ENCODE results near the gene OR8A1. TPM values are rescaled to one million over a fixed set of nuclear protein-coding genes. Genes with fewer than 3 reads are reported as not detected.

The OR8A1 gene
- total RNA-seq, 1 experiment from 2014 or later: not detected

DNA sequence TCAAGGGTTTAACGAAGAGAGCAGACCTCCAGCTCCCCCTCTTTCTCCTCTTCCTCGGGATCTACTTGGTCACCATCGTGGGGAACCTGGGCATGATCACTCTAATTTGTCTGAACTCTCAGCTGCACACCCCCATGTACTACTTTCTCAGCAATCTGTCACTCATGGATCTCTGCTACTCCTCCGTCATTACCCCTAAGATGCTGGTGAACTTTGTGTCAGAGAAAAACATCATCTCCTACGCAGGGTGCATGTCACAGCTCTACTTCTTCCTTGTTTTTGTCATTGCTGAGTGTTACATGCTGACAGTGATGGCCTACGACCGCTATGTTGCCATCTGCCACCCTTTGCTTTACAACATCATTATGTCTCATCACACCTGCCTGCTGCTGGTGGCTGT lies 363 bp downstream of the OR8A1 start:
- H3K4me1 Mint-ChIP-seq: peaks cover 6 to 9% of the 10 kb centered on the region in 2 experiments
- Histone ChIP-seq H3K4ac (ENCODE audit: low read depth, low read length) (no peak overlapping the region), H3K4me2 (ENCODE audit: insufficient read depth, insufficient read length, low read length) (no peak overlapping the region), H3K9ac (ENCODE audit: extremely low read depth, insufficient read length, low read length) (no peak overlapping the region), H3K18ac (ENCODE audit: insufficient read length, low read depth, low read length) (no peak overlapping the region), H3K4me1 (ENCODE audit: insufficient read depth, low read length) (peaks cover 4% of the 10 kb centered on the region; the same call in 1 of the 2 replicates), H3K23ac (ENCODE audit: insufficient read length, low read depth, low read length) (no peak overlapping the region), H3K56ac (ENCODE audit: insufficient read length, low read depth, low read length) (no peak overlapping the region), H2BK20ac (ENCODE audit: low read depth, low read length, poor library complexity, severe bottlenecking) (no peak overlapping the region), H4K5ac (ENCODE audit: insufficient read length, low read depth, low read length) (no peak overlapping the region), H2BK5ac (ENCODE audit: insufficient read length, low read length) (no peak overlapping the region), H3K27ac (ENCODE audit: insufficient read length, low read depth, low read length) (no peak overlapping the region), H3K27me3 (ENCODE audit: insufficient read depth, low read length) (no peaks in the 10 kb centered on the region), H3K23me2 (ENCODE audit: insufficient read length, low read depth, low read length, poor library complexity, severe bottlenecking) (no peaks in the 10 kb centered on the region), H3T11ph (ENCODE audit: low read length) (no peak overlapping the region), H4K91ac (ENCODE audit: insufficient read length, low read depth, low read length) (no peak overlapping the region), H2BK15ac (ENCODE audit: low read depth, low read length) (no peak overlapping the region), H2AK5ac (ENCODE audit: insufficient read length, low read length) (no peak overlapping the region), H3K79me1 (ENCODE audit: insufficient read depth, low read depth, low read length, poor library complexity, severe bottlenecking) (no peaks in the 10 kb centered on the region), H3K14ac (ENCODE audit: insufficient read depth, low read length) (no peak overlapping the region), H2BK12ac (ENCODE audit: insufficient read length, low read depth, low read length) (no peak overlapping the region), H2AFZ (ENCODE audit: low read length) (no peak overlapping the region), H4K8ac (replicated peaks; ENCODE audit: insufficient read length, low read depth, low read length) (no peak overlapping the region), H2BK120ac (ENCODE audit: low read depth, low read length, poor library complexity, severe bottlenecking) (no peak overlapping the region), H3K79me2 (ENCODE audit: insufficient read depth, low read length) (no peaks in the 10 kb centered on the region), H3K9me3 (ENCODE audit: control insufficient read depth, low read depth, low read length) (no peaks in the 10 kb centered on the region), H4K20me1 (ENCODE audit: control insufficient read depth, insufficient read depth, insufficient read length) (no peaks in the 10 kb centered on the region)
- WGBS (ENCODE audit: extremely low coverage, insufficient read length, low lambda C conversion rate): no CpG with 5 or more reads among the region's 7 CpGs
- no peaks in the 10 kb centered on the region; a peak in 1 of 7 replicates for H3K36me3 Mint-ChIP-seq (ENCODE audit: insufficient read depth in 1 of 3, low read depth in 3 of 3)
- H3K9me3 Mint-ChIP-seq: no peaks in the 10 kb centered on the region; a peak in 1 of 5 replicates
- no peak overlapping the region for H3K27ac Mint-ChIP-seq
- no peak for DNase-seq
- TF ChIP-seq, protein P1, sequence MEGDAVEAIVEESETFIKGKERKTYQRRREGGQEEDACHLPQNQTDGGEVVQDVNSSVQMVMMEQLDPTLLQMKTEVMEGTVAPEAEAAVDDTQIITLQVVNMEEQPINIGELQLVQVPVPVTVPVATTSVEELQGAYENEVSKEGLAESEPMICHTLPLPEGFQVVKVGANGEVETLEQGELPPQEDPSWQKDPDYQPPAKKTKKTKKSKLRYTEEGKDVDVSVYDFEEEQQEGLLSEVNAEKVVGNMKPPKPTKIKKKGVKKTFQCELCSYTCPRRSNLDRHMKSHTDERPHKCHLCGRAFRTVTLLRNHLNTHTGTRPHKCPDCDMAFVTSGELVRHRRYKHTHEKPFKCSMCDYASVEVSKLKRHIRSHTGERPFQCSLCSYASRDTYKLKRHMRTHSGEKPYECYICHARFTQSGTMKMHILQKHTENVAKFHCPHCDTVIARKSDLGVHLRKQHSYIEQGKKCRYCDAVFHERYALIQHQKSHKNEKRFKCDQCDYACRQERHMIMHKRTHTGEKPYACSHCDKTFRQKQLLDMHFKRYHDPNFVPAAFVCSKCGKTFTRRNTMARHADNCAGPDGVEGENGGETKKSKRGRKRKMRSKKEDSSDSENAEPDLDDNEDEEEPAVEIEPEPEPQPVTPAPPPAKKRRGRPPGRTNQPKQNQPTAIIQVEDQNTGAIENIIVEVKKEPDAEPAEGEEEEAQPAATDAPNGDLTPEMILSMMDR (conservative IDR thresholded peaks at IDR 0.05): no peak
- no peak overlapping the region for H3K4me3 Mint-ChIP-seq
- no peaks in the 10 kb centered on the region for H3K27me3 Mint-ChIP-seq (ENCODE audit: low read depth)

All from H9 (cell line).